HG03196 (cell line): Measurements from ENCODE around the gene LIMK1.

Experiments used
- ATAC-seq: cut with Tn5 transposase; IDR thresholded peaks from one replicate; pipeline ENCODE4 v1.9.1; 2021; ENCODE audit not compliant: unreplicated experiment

The LIMK1 gene

DNA sequence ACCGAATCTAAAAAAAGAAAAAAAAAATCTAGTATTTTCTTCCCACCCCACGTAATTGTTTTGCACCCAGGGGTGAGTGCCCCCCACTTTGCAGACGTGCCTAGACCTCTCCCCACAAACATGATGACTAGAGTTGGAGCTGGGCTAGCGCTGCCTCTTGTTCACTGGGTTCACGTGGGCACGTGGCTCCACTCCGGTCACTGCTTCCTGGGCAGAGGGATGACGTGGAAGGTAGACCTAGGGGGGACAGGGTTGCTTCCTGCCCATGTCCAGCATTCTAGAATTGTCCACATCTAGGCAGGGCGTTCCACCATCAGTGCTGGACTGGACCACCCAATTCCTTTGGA, 861 bp upstream of the LIMK1 start:
- no peak for ATAC-seq

DNA sequence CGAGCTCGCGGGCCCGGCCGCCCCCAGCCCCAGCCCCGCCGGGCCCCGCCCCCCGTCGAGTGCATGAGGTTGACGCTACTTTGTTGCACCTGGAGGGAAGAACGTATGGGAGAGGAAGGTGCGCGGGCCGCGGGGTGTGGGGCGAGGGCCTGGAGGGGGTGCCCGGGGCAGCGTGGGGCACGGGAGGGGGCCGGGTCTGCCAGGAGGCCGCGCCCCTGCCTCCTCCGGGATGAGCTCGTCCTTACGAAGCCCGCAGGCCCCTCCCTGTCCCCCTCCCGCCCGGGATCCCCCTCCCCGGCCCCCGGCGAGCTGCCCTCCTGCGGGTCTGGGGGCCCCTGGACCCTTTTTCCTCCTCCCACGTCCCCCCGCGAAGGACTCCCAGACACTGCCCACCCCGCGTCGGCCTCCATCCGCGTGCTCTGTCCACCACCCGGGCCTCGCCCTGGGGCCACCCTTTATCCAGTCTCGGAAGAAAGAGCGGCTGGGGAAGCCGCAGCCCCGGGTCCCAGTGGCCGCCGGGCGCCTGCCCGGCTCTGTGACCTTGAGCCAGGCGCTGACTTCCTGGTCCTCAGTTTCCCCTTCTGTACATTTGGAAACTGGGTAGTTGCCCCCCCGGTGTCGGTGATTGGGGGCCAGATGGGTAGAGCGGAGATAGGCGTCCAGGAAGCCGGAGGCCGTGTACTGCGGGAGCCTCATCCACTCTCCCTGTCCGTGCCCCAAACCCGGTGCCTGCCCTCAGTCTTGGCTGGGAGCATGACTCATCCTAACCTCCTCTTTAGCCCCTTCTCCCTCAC, 521 bp downstream of the LIMK1 start:
- peak; percentile 34 for ATAC-seq

DNA sequence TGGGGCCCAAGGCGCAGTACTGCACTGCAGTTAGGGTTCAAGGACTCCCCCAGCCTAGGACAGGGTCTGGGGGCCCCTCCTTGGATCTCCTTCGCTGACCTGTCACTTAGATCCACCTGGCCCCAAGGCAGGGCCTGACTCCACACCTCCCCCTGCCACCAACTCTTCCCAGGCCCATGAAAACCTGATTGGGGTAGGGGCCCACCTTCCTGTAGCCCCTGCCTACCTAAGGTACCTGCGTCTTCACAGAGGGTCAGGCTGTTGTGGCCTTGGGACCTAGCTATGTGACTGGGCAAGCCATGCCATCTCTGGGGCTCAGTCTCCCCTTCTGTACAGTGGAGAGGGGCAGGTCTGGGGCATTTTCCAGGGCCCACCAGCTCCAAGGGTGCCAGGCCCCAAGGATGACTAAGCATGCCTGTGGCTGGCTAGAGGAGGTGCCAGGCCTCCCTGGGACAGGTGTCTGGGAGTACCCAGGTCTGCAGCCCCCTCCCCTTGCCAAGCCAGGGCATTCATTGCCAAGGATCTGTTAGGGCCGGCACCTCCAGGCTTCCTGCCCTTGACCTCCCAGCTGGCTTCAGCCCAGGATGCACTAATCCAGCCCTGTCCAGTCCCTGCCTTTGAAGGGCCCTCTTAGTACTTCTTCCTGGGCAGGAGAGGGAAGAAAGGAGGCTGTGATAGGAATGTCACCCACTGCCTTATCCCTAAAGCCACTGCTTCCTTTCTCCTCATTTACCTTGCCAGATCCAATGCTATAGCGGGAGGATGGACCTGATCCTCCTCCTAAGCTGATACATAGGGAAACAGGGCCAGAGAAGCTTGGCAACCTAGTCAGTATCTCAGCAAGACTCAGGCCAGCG, 1.3 kb downstream of the LIMK1 start:
- no peak for ATAC-seq

DNA sequence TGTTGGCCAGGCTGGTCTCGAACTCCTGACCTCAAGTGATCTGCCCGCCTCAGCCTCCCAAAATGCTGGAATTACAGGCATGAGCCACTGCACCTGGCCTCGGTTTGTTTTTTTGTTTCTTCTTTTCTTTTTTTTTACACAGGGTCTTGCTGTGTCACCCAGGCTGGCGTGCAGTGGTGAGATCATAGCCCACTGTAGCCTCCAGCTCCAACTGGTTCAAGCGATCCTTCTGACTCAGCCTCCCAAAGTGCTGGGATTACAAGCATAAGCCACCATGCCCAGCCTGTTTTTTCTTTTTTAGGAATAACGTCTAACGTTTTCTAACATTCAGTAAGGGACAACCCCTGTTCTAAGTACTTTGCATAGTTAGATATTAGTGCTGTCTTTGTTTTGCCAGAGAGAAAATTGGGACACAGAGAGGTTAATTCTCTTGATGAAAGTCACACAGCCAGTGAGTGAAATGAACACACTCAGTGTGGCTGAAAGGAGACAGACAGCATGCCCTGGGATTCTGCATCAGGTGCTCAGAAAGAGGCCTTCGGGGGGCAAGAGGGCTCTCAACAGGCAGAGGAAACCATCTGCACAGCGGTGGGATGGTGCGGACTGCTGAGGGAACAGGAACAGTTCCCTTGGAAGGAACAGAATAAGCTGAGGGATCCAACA, 4.3 kb downstream of the LIMK1 start:
- no peak for ATAC-seq

DNA sequence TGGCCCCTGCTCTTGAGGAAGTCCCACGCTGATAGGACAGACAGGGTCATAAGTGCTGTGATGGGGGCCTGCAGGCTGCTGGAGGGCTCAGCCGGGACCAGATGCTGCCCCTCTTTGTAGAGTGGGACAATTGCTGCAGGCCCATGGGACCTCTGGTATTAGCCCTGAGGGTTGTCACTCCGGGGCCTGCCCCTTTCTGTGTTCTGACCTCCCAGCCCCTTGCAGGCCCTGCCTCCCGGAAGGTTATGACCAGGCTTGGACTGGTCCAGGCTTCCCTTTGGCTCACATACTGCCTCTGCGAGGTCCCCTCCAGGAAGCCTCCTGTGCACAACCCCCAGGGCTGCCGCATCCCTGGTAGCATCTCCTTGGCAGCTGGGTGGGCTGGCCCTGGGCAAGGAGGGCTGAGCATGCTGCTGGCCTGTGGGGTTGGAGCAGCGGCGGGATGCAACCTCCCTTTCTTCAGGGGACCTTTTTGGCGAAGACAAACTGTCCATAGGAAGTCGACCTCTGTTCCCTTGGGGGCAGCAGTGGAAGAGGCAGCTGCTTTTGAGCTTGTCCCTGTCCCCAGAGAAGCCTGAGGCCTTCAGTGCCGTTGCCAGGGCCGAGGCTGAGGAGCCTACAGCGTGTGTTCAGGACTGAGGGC, 8.8 kb downstream of the LIMK1 start:
- ATAC-seq, result peak; percentile 8

DNA sequence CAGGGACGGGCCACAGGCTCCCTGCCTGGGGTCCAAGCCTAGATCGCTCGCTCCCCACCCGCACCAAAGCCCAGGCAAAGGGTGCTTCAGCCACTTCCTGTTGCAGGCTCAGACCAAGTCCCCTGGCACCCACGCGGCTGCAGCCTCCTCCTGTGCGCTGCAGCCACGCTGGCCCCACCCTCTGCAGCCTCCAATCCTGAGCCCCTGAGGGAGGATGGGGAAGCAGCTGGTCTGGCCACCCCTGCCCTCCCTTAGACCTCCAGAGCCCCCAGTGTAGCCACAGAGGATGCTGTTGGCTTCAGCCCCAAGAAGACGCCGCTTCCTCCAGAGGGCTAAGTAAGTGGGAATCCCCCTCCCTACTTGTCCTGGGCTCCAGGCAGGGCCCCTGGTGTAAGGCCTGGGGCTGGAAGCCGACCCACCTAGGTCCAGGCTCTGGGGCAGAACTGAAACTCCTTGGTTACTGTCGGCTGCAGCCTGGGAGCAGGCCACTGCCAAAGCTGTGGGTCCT, 9.4 kb downstream of the LIMK1 start:
- peak; percentile 41 for ATAC-seq

DNA sequence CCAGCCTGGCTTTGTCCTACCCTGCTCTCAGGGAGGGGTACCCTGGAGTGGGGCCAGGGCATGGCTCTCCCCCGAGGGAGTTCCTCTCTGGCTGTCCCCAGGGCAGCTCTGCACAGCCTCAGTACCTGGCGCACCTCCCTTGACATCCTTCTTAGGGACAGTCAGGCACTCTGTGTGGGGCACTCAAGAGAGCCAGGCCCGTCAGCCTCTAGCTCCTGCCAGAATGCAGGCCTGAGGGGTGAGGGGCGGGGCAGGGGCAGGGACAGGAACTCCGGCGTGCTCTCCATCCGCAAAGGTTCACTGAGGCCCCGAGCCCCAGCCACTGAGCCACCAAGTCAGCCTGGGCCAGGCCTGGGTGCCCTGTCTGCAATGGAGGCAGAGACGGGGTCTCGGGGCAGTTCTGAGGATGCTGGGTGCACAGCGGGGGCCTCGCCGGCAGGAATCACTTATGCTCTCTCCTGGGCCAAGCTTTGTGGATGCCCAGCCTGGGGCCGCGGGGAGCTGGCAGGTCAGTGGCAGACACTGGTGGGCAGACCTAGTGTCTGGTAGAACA, 10.1 kb downstream of the LIMK1 start:
- ATAC-seq, result peak; percentile 0

DNA sequence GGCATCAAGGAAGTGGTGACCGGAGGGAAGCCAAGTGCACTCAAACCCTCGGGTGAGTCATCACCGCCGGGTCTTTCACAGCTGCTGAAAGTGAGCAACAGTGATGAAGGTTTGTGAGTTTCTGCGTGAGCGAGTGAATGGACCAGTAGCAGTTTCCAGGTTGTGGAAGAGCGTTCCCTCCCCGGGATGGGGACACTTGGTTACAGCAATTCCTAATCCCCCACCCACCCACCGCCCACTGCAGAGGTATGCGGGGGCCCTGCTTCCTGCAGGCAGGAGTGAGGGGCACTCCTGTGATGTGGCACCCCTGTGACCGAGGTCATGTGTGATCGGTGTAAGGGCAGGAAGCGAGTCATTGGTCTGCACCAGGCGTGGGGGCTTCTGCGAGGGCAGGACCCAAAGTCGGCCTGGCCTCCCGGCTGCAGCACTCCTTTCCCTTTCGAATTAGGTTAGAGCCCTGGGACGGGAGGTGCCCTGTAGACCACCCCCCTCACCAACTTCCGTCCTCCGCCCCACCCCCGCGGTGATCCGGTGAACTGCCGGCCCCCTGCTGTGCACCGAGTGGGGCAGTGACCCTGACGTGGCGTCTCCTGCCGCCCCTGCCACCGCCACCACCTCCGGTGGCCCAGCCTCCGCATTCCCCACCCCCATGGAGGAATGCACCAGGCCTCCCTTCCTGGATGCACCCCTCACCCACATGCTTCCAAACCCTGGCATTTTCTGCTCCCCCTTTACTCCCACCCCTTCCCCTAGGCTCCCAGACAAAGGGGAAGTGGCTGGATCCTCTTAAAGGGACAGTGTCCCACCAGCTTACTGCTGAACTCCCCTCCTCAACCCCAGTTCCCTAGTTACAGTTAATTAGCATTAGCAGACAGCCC, 10.9 kb downstream of the LIMK1 start:
- peak; percentile 46 for ATAC-seq

DNA sequence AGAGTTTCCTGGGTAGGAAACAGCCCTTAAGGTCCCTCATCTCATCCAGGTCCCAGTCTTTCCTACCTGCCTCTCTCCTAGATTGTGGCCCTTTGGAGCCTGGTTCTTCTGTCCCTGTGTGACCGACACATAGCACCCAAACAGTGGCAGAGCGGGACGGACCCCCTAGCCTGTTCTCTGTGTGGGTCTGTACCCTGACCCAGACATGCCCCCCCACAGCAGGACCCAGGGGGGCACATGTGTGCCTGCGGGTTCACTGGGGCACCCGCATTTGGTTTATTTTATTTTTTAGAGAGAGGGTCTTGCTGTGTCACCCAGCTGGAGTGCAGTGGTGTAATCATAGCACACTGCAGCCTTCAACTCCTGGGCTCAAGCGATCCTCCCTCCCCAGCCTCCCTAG, 11.5 kb downstream of the LIMK1 start:
- no peak for ATAC-seq

DNA sequence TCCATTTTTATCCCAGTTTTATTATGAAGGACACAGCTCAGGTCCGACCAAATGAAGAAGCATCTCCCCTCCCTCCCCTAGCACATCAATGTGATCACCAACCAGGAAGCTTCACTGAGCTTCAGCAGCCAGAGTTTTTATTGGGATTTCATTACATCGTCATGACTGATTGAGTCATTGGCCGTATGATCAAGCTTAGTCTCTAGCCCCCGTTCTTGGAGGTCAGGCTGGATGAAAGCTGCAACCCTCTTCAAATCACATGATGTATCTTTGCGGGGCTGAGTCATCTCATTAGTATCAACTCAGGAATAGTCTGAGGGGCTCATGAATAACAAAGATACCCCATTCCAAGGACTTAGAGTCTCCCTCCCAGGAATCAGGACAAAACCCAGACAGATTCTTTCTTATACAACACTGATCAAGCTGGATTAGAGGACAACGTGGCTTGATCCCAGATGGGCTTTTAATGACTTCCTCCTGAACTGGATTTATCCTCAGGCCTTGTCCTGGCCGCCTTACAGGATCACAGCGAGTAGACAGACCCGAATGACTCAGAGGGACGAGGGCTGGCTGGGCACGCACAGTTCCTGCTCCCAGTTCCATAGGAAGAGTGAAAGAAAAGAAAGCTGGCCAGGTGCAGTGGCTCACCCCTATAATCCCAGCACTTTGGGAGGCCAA, 14.5 kb downstream of the LIMK1 start:
- no peak for ATAC-seq

DNA sequence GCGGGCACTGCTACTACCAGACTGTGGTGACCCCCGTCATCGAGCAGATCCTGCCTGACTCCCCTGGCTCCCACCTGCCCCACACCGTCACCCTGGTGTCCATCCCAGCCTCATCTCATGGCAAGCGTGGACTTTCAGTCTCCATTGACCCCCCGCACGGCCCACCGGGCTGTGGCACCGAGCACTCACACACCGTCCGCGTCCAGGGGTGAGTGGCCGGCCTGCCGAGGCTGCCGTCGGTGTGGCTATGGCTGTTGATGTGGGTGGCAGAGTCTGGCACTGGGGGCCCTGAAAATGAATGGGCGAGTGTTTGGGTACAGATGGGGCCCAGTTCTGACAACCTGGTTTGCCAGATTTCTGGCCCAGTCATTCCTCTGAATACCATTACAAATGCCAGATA, 15.4 kb downstream of the LIMK1 start:
- ATAC-seq, result no peak

DNA sequence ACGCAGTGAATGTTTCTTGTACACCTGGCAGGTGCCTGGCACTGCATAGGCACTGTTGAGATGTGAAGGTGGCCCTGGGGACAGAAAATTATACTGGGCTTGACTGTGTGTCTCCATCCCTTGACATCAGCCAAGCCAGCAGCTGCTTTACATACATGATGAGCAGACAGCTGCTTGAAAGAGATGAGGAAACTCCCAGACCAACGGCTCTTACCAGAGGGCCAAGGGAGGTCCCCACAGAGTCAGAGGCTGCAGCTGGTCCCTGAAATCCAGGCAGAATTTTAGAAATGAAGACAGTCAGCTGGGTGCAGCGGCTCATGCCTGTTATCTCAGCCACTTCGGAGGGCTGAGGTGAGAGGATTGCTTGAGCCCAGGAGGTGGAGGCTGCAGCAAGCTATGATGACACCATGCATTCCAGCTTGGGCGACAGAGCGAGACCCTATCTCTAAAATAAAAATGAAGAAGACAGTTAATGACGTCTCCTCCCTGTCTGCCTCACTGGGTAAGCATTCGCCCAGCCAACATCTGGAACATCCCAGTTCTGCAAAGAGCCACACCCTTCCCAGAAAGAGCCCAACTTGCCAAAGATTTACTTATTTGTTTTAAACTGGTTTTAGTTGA, 17.6 kb downstream of the LIMK1 start:
- ATAC-seq, result peak; percentile 79

DNA sequence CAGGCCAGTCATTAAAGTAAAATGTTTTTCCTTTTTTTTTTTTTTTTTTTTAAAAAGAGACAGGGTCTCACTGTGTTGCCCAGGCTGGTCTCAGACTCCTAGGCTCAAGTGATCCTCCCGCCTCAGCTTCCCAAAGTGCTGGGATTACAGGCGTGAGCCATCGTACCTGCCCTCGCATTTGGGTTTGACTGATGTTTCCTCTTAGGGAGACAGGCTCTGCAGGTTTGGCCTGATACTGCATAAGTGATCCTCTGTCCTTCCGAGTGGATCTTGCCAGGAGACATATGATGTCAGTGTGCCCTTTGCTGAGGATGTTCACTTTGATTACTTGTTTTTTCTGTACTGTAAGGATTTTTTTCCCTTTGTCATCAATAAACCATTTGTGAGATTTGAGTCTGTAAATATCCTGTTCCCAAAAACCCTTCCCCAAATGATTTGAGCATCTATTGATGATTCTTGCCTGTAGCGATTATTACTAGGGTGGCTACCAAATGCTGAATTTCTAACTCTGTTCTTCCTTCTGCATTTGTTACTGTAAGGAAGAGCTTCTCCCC, 19.7 kb downstream of the LIMK1 start:
- no peak for ATAC-seq

DNA sequence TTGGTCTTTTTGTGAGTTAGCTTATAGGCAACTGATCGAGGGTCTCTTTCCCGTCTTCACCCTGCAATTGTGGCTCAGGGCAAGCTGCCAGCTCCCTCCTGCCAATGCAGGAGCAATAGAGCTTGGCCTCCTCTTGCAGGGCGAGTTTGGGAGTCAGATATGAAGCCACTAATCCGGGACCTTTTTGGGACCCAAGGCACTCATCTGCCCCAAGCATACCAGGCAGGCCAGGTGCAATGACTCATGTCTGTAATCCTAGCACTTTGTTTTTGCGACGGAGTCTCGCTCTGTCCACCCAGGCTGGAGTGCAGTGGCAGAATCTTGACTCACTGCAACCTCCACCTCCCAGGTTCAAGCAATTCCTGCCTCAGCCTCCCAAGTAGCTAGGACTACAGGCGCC, 21.1 kb downstream of the LIMK1 start:
- no peak for ATAC-seq

DNA sequence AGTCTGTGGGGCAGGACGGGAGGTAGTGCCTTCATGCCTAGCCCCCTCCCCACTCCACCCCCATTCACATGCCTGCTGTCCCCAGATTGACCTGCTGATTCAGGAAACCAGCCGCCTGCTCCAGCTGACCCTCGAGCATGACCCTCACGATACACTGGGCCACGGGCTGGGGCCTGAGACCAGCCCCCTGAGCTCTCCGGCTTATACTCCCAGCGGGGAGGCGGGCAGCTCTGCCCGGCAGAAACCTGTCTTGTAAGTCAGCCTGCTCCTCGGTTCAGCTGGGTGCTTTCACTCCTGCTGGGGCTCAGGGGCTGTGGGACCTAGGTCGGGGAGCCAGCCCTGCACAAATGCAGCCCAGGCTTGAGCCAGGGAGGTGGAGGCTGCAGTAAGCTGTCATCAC, 22.4 kb downstream of the LIMK1 start:
- no peak for ATAC-seq

DNA sequence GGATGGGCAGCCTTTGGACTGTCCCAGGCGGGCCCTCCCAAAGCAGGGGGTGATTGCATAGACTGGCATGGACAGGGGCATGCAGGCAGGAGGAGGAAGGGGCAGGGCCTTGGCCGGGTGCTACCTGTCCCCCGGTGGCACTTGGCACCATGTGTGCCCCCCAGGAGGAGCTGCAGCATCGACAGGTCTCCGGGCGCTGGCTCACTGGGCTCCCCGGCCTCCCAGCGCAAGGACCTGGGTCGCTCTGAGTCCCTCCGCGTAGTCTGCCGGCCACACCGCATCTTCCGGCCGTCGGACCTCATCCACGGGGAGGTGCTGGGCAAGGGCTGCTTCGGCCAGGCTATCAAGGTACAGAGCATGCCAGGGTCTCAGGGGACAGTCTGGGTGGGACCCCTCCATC, 23.2 kb downstream of the LIMK1 start:
- ATAC-seq, result no peak

DNA sequence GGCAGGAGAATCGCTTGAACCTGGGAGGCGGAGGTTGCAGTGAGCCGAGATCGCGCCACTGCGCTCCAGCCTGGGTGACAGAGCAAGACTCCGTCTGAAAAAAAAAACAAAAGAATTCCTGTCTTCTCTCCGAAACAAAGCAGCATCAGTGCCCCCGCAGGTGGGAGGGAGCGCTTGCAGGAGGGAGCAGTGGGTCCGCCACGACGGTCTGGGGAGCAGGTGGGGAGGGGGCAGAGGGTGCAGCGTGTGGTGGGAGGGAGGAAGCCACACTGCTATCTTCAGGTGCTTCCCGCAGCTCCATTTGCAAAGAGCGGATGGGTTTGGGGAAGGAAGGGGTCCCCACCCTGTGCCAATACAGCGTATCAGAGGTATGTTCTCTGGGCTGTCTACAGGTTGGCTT, 31.7 kb downstream of the LIMK1 start:
- no peak for ATAC-seq

DNA sequence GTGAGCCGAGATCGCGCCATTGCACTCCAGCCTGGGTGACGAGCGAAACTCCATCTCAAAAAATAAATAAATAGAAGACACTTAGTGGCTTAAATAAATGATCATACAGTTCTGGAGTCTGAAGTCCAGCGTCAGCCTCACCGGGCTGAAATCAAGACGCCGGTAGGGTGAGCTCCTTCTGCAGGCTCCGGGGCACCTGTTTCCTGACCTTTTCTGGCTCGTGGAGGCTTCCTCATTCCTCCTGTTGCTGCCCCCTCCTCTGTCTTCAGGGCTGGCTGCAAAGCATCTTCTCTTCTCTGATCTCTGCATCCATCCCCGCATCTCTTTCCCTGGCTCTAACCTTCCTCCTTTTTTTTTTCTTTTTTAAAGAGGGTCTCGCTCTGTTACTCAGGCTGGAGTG, 32.8 kb downstream of the LIMK1 start:
- ATAC-seq, result no peak

DNA sequence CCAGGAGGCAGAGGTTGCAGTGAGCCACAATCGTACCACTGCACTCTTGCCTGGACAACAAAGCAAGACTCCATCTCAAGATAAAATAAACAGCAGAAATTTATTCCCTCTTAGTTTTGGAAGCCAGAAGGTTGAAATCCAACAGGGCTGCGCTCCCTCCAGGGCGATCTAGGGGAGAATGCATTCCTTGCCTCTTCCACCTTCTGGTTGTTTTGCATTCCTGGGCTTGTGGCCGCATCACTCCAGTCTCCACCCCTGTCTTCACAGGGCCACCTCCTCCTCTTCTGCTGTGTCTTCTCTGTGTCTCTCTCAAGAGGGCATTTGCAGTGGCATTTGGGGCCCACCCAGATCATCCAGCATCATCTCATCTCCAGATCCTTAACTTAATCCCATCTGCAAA, 36.2 kb downstream of the LIMK1 start:
- no peak for ATAC-seq
